H1 (cell line): Measurements from ENCODE around the gene KCNE3. TPM values are rescaled to one million over a fixed set of nuclear protein-coding genes. Genes with fewer than 3 reads are reported as not detected.
A peak's percentile ranks its signal among the peaks of the same experiment; 100 is the strongest.

Source experiments
- ASH2L ChIP-seq: fragments of 200-600, 300-600 bp; sonication (generic); IDR thresholded peaks from one replicate; pipeline ENCODE4 v1.7.1; 2017; ENCODE audit warnings: low read length
- EP300 ChIP-seq, 2 experiments: IDR thresholded peaks; 1 replicate in 1 of 2; 2 replicates in 1 of 2; pipeline ENCODE4 v1.6.1; 2011 to 2012; ENCODE audit warnings: low read depth in 2 of 2, low read length in 2 of 2, mild to moderate bottlenecking in 2 of 2, borderline replicate concordance in 1 of 2, inconsistent platforms in 1 of 2, moderate library complexity in 1 of 2
- EZH2 ChIP-seq: fragments of 200-600 bp; sonication (generic); IDR thresholded peaks from 2 replicates; pipeline ENCODE4 v1.7.1; 2012; ENCODE audit warnings: low read depth, mild to moderate bottlenecking, moderate library complexity, low read length, inconsistent platforms; ENCODE audit not compliant: severe bottlenecking
- KDM5A ChIP-seq: fragments of 200-600 bp; IDR thresholded peaks from 2 replicates; pipeline ENCODE4 v1.7.1; 2012; ENCODE audit warnings: mild to moderate bottlenecking, low read length, inconsistent platforms, mixed read lengths
- RNF2 ChIP-seq: fragments of 200-900, 300-1000 bp; sonication (generic); IDR thresholded peaks from 2 replicates; pipeline ENCODE4 v1.7.1; 2016; ENCODE audit warnings: borderline replicate concordance, low read depth, mild to moderate bottlenecking, antibody characterized with exemption, low read length; ENCODE audit not compliant: poor library complexity, severe bottlenecking; ENCODE audit errors: missing control alignments
- SP4 ChIP-seq: IDR thresholded peaks from 2 replicates; pipeline ENCODE4 v1.6.1; 2012; ENCODE audit warnings: low read length, inconsistent platforms
- TAF1 ChIP-seq: IDR thresholded peaks from 2 replicates; pipeline ENCODE4 v1.6.1; 2011; ENCODE audit warnings: mild to moderate bottlenecking, low read depth, low read length
- TEAD4 ChIP-seq: IDR thresholded peaks from 2 replicates; pipeline ENCODE4 v1.6.1; 2012; ENCODE audit warnings: low read depth, low read length, inconsistent platforms, mixed read lengths
- YY1 ChIP-seq: IDR thresholded peaks from 2 replicates; pipeline ENCODE4 v1.6.1; 2011; ENCODE audit warnings: low read depth, mild to moderate bottlenecking, low read length
- polyA plus RNA-seq, 7 experiments: library from polyadenylated mRNA; depleted of rRNA in 3 of 7; stranded (reverse) in 5 of 7; unstranded in 2 of 7; fragments of >200 nt in 5 of 7; fragments of 200-250 nt in 2 of 7; gene quantifications; 1 replicate in 5 of 7; 2 replicates in 1 of 7; 4 replicates in 1 of 7; pipeline versions ENCODE4 v1.2.1 to v1.2.3, GENCODE V29; 2011 to 2013; ENCODE audit warnings: missing spikeins in 2 of 7, mixed read lengths in 2 of 7
- total RNA-seq: library from RNA; stranded (reverse); fragmentation: NEBNext Ultra II Directional; extraction: Animal tissue kit (Norgen Biotek cat#: 25700); gene quantifications from 2 replicates; pipeline ENCODE4 v1.2.1, GENCODE V29; 2021

The KCNE3 gene
- total and polyA plus RNA-seq, 2 of the 8 experiments (the other 6 are each of a cell fraction or from before 2014, with no cell fraction given), result 1.9 to 3.5 TPM

DNA sequence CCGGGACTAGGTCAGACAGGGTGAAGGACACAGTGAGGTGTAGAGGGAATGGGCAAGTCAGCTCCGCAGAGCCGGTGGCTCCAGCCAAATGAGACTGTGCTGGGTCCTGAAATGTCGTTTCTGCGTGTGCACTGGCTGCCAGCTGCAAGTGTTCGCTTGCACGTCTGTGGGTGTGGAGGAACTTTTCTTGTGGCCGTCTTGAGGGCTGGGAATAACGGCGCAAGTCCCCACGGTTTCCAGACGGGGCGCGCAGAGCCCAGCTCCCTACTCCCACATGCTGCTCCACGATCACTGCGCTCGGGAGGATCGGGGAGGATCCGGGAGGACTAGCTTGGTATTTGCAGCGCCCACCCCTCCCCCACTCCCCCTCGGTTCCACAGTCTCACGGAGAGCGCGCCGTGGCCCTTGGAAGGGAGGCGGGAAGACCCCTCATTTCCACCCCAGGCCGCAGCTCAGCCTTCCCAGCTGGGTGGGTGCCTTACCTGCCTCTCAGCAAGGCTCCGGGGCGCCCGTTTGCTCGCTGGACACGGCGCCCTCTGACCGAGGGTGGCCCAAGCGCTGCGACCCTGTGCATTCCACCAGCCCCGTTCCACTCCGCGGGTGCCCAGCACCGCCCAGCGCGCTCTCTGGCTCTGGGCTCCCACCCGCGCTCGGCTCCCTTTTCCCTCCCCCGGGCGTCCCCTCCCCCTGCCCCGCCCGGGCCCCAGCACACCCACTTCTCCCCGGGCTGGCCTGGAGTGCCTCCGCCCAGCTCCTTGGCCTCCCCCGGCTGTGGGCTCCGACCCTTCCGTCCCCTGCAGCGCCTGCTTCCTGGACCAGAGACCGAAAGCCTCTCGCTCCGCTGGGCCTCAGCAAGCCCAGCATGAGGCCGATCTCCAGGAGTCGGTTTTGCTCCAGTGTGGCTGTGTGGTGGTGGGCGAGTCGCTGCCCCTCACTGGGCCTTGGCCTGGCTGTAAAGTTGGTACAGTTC lies at the start of gene KCNE3 (continued):
- TF ChIP-seq TEAD4, result 0 out of 2 replicates have a peak, but pooled peaks have one; percentile 11
- no peak for TF ChIP-seq SP4
- no peak for TF ChIP-seq RNF2
- TF ChIP-seq EZH2, result no peak
- no peak for TF ChIP-seq KDM5A
- TF ChIP-seq YY1, result no peak
- no peak for TF ChIP-seq EP300 (IDR thresholded peaks at IDR 0.05; ENCODE audit: borderline replicate concordance in 1 of 2, low read depth in 2 of 2, low read length in 2 of 2)
- TF ChIP-seq ASH2L, result peak; percentile 45
- TF ChIP-seq TAF1, result 0 out of 2 replicates have a peak, but pooled peaks have one; percentile 1
